ENCODE data around the gene CLDN1.
A peak's percentile ranks its signal among the peaks of the same experiment; 100 is the strongest.

DNA sequence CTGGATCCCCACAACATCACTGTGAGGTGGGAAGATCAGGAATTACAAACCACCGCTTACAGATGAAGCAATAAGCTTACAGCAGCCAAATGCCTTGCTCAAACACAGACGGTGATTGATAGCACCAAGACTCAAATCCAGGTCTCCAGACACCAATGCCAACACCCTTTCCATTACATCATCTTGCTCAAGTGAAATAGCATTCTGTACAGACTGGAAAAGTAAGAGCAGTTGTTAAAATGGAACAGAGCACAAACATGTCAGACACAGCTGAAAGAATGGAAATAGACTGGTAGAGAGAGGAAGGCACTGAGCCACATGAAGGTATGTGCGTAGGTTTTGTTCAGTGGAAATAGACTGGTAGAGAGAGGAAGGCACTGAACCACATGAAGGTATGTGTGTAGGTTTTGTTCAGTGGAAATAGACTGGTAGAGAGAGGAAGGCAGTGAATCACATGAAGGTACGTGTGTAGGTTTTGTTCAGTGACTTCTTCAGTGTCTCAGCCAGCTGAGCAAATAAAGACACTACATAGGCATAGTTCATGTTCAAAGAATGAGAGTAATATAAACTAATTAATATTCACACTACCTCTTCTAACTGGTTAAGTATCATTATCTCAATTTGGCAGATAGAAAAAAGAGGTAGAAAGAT is 15.6 kb downstream of the CLDN1 start:
- peak; percentile 65 for TF ChIP-seq FOSL2 (CRISPR knock-in tag; IDR thresholded peaks at IDR 0.05)
- TF ChIP-seq, protein P1, sequence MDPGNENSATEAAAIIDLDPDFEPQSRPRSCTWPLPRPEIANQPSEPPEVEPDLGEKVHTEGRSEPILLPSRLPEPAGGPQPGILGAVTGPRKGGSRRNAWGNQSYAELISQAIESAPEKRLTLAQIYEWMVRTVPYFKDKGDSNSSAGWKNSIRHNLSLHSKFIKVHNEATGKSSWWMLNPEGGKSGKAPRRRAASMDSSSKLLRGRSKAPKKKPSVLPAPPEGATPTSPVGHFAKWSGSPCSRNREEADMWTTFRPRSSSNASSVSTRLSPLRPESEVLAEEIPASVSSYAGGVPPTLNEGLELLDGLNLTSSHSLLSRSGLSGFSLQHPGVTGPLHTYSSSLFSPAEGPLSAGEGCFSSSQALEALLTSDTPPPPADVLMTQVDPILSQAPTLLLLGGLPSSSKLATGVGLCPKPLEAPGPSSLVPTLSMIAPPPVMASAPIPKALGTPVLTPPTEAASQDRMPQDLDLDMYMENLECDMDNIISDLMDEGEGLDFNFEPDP (CRISPR knock-in tag; conservative IDR thresholded peaks at IDR 0.05) = no peak
- no peak for TF ChIP-seq PHF21A (CRISPR knock-in tag; IDR thresholded peaks at IDR 0.05)
- TF ChIP-seq, protein P2, sequence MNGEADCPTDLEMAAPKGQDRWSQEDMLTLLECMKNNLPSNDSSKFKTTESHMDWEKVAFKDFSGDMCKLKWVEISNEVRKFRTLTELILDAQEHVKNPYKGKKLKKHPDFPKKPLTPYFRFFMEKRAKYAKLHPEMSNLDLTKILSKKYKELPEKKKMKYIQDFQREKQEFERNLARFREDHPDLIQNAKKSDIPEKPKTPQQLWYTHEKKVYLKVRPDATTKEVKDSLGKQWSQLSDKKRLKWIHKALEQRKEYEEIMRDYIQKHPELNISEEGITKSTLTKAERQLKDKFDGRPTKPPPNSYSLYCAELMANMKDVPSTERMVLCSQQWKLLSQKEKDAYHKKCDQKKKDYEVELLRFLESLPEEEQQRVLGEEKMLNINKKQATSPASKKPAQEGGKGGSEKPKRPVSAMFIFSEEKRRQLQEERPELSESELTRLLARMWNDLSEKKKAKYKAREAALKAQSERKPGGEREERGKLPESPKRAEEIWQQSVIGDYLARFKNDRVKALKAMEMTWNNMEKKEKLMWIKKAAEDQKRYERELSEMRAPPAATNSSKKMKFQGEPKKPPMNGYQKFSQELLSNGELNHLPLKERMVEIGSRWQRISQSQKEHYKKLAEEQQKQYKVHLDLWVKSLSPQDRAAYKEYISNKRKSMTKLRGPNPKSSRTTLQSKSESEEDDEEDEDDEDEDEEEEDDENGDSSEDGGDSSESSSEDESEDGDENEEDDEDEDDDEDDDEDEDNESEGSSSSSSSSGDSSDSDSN (CRISPR knock-in tag; IDR thresholded peaks at IDR 0.05) = no peak
- TF ChIP-seq, protein P3, sequence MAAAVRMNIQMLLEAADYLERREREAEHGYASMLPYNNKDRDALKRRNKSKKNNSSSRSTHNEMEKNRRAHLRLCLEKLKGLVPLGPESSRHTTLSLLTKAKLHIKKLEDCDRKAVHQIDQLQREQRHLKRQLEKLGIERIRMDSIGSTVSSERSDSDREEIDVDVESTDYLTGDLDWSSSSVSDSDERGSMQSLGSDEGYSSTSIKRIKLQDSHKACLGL (CRISPR knock-in tag; IDR thresholded peaks at IDR 0.05) = no peak
- no peak for TF ChIP-seq SIN3A (IDR thresholded peaks at IDR 0.05; ENCODE audit: borderline replicate concordance, low read depth, low read length)
- TF ChIP-seq POLR2A (IDR thresholded peaks at IDR 0.05; ENCODE audit: insufficient read depth in 1 of 2, low read depth in 2 of 2, low read length in 2 of 2) = no peak
